Astrocyte (in vitro differentiated cells and primary cell): ENCODE measurements around the gene ZC3H4. TPM values are rescaled to one million over a fixed set of nuclear protein-coding genes. Genes with fewer than 3 reads are reported as not detected.

Experiments
- DNase-seq: peaks from one replicate; pipeline ENCODE4 v3.0.0-alpha.2; 2010; ENCODE audit warnings: low read depth
- FAIRE-seq: peaks from 2 replicates; lab custom pipeline; 2011; peaks lifted over from hg19 to GRCh38; lab: Jason Lieb, UNC
- H2AFZ ChIP-seq: 2 replicates; pipeline ENCODE4 v1.6.0; 2012; ENCODE audit warnings: low read depth, low read length, inconsistent platforms
- H3K27ac ChIP-seq: 2 replicates; pipeline ENCODE4 v1.5.1; 2011; ENCODE audit warnings: low read depth, low read length, inconsistent platforms
- H3K27me3 ChIP-seq: 2 replicates; pipeline ENCODE4 v1.6.0; 2011; ENCODE audit warnings: low read length, inconsistent platforms; ENCODE audit not compliant: insufficient read depth
- H3K36me3 ChIP-seq: 2 replicates; pipeline ENCODE4 v1.5.1; 2011; ENCODE audit warnings: low read length, inconsistent platforms; ENCODE audit not compliant: insufficient read depth
- H3K4me1 ChIP-seq: 2 replicates; pipeline ENCODE4 v1.5.1; 2011; ENCODE audit warnings: low read length, inconsistent platforms; ENCODE audit not compliant: insufficient read depth
- H3K4me2 ChIP-seq: 2 replicates; pipeline ENCODE4 v1.6.0; 2012; ENCODE audit warnings: low read length, inconsistent platforms
- H3K4me3 ChIP-seq: 2 replicates; pipeline ENCODE4 v1.5.1; 2011; ENCODE audit warnings: low read depth, mild to moderate bottlenecking, low read length, inconsistent platforms; ENCODE audit not compliant: insufficient read depth
- H3K79me2 ChIP-seq: 2 replicates; pipeline ENCODE4 v1.6.0; 2012; ENCODE audit warnings: mild to moderate bottlenecking, low read length, inconsistent platforms; ENCODE audit not compliant: insufficient read depth
- H3K9ac ChIP-seq: 2 replicates; pipeline ENCODE4 v1.6.0; 2012; ENCODE audit warnings: mild to moderate bottlenecking, low read length, inconsistent platforms
- H3K9me3 ChIP-seq: 2 replicates; pipeline ENCODE4 v1.5.1; 2012; ENCODE audit warnings: low read depth, mild to moderate bottlenecking, low read length, inconsistent platforms; ENCODE audit not compliant: insufficient read depth
- H4K20me1 ChIP-seq: 2 replicates; pipeline ENCODE4 v1.6.0; 2012; ENCODE audit warnings: low read length, inconsistent platforms; ENCODE audit not compliant: insufficient read depth
- H3K27ac Mint-ChIP-seq: one replicate; pipeline ENCODE4 v1.8.0; 2021; ENCODE audit warnings: mild to moderate bottlenecking, mixed read lengths; ENCODE audit not compliant: unreplicated experiment
- H3K27me3 Mint-ChIP-seq: one replicate; pipeline ENCODE4 v1.8.0; 2021; ENCODE audit warnings: low read depth, mixed read lengths; ENCODE audit not compliant: unreplicated experiment
- H3K36me3 Mint-ChIP-seq: one replicate; pipeline ENCODE4 v1.8.0; 2021; ENCODE audit warnings: low read depth, mixed read lengths; ENCODE audit not compliant: unreplicated experiment
- H3K4me1 Mint-ChIP-seq: one replicate; pipeline ENCODE4 v1.8.0; 2021; ENCODE audit warnings: low read depth, mixed read lengths; ENCODE audit not compliant: unreplicated experiment
- H3K4me3 Mint-ChIP-seq: one replicate; pipeline ENCODE4 v1.8.0; 2021; ENCODE audit warnings: mild to moderate bottlenecking, moderate library complexity, mixed read lengths; ENCODE audit not compliant: unreplicated experiment
- H3K9me3 Mint-ChIP-seq: one replicate; pipeline ENCODE4 v1.8.0; 2021; ENCODE audit warnings: mild to moderate bottlenecking, mixed read lengths; ENCODE audit not compliant: unreplicated experiment
- EZH2 ChIP-seq: IDR thresholded peaks from 2 replicates; pipeline ENCODE4 v1.6.1; 2012; ENCODE audit warnings: mild to moderate bottlenecking, low read length, inconsistent platforms; ENCODE audit not compliant: insufficient read depth
- total RNA-seq: library from RNA; stranded (reverse); gene quantifications from 2 replicates; pipeline ENCODE4 v1.2.1, GENCODE V29; 2021
- TF ChIP-seq, protein P1 (sequence below): IDR thresholded peaks from 2 replicates; pipeline ENCODE4 v1.5.1; 2011; ENCODE audit warnings: low read depth, mild to moderate bottlenecking, inconsistent platforms, low read length, moderate library complexity; ENCODE audit not compliant: insufficient read depth

The ZC3H4 gene
- total RNA-seq, 1 donor from 2014 or later: 42.3 TPM

DNA sequence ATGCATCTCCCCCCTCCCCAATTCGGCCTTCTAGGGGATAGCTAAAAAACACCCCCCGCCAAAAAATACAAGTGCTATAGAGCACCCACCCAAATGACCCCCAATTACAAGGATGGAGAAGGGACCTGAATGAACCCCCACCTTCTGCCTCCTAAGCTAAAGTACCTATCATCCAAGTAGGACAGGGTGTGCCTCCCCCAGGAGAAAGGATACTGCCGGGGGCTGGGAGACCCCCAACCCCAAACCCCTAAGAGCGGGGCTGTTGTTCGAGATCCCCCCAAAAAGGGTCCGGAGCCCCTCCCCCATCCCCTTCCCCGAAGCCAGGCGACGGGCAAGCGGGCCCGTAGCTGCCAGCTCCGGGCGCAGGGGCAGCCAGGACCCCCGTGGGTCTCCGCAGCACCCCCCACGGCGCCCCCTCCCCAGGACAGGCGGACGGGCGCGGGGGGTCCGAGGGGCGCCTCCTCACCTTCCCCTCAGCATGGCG lies 1.9 kb downstream of the ZC3H4 start:
- Histone ChIP-seq H2AFZ (no peak overlapping the region), H3K27ac (peak overlapping the region; percentile 100), H3K79me2 (peaks cover 49% of the 10 kb centered on the region), H3K36me3 (no peaks in the 10 kb centered on the region), H3K4me2 (peak overlapping the region; percentile 98), H3K9ac (peak overlapping the region; percentile 100), H4K20me1 (peaks cover 20% of the 10 kb centered on the region), H3K4me1 (peaks cover 41% of the 10 kb centered on the region), H3K9me3 (no peaks in the 10 kb centered on the region), H3K27me3 (no peaks in the 10 kb centered on the region), H3K4me3 (peak overlapping the region; percentile 90)
- H3K9me3 Mint-ChIP-seq: no peaks in the 10 kb centered on the region
- H3K27ac Mint-ChIP-seq: peak overlapping the region; percentile 98
- H3K36me3 Mint-ChIP-seq: peaks cover 4% of the 10 kb centered on the region
- DNase-seq (no peak), FAIRE-seq (no peak)
- peaks cover 38% of the 10 kb centered on the region for H3K4me1 Mint-ChIP-seq
- peak overlapping the region; percentile 99 for H3K4me3 Mint-ChIP-seq
- TF ChIP-seq, protein P1, sequence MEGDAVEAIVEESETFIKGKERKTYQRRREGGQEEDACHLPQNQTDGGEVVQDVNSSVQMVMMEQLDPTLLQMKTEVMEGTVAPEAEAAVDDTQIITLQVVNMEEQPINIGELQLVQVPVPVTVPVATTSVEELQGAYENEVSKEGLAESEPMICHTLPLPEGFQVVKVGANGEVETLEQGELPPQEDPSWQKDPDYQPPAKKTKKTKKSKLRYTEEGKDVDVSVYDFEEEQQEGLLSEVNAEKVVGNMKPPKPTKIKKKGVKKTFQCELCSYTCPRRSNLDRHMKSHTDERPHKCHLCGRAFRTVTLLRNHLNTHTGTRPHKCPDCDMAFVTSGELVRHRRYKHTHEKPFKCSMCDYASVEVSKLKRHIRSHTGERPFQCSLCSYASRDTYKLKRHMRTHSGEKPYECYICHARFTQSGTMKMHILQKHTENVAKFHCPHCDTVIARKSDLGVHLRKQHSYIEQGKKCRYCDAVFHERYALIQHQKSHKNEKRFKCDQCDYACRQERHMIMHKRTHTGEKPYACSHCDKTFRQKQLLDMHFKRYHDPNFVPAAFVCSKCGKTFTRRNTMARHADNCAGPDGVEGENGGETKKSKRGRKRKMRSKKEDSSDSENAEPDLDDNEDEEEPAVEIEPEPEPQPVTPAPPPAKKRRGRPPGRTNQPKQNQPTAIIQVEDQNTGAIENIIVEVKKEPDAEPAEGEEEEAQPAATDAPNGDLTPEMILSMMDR: no peak
- no peak for TF ChIP-seq EZH2
- no peaks in the 10 kb centered on the region for H3K27me3 Mint-ChIP-seq

GRCh38 chr19:47111006-47111621 lies 2.5 kb downstream of the ZC3H4 start:
- Histone ChIP-seq H3K36me3 (no peaks in the 10 kb centered on the region), H3K4me2 (peak overlapping the region; percentile 98), H3K27me3 (no peaks in the 10 kb centered on the region), H3K4me1 (peaks cover 47% of the 10 kb centered on the region), H4K20me1 (peaks cover 26% of the 10 kb centered on the region), H3K27ac (peak overlapping the region; percentile 100), H3K9me3 (no peaks in the 10 kb centered on the region), H3K9ac (peak overlapping the region; percentile 100), H3K4me3 (peak overlapping the region; percentile 90), H3K79me2 (peaks cover 55% of the 10 kb centered on the region), H2AFZ (no peak overlapping the region)
- H3K4me1 Mint-ChIP-seq: peaks cover 42% of the 10 kb centered on the region
- peak overlapping the region; percentile 99 for H3K4me3 Mint-ChIP-seq
- H3K27ac Mint-ChIP-seq: peak overlapping the region; percentile 98
- no peaks in the 10 kb centered on the region for H3K9me3 Mint-ChIP-seq
- FAIRE-seq: no peak
- H3K36me3 Mint-ChIP-seq: peaks cover 4% of the 10 kb centered on the region
- no peak for DNase-seq
- no peak for TF ChIP-seq EZH2
- TF ChIP-seq, protein P1: no peak
- no peaks in the 10 kb centered on the region for H3K27me3 Mint-ChIP-seq

- FAIRE-seq (no peak), DNase-seq (no peak)
- peaks cover 4% of the 10 kb centered on the region for H3K36me3 Mint-ChIP-seq
- Histone ChIP-seq H3K4me2 (peak overlapping the region; percentile 98), H3K9ac (peak overlapping the region; percentile 100), H3K27me3 (no peaks in the 10 kb centered on the region), H3K4me1 (peaks cover 49% of the 10 kb centered on the region), H3K79me2 (peaks cover 60% of the 10 kb centered on the region), H2AFZ (no peak overlapping the region), H3K9me3 (no peaks in the 10 kb centered on the region), H3K27ac (peak overlapping the region; percentile 100), H3K36me3 (no peaks in the 10 kb centered on the region), H3K4me3 (peak overlapping the region; percentile 90), H4K20me1 (peaks cover 31% of the 10 kb centered on the region)
- peak overlapping the region; percentile 99 for H3K4me3 Mint-ChIP-seq
- H3K27ac Mint-ChIP-seq: peak overlapping the region; percentile 98
- no peak for TF ChIP-seq EZH2
- TF ChIP-seq, protein P1: no peak
- no peaks in the 10 kb centered on the region for H3K27me3 Mint-ChIP-seq
- peaks cover 45% of the 10 kb centered on the region for H3K4me1 Mint-ChIP-seq
- no peaks in the 10 kb centered on the region for H3K9me3 Mint-ChIP-seq
Observed at GRCh38 chr19:47110521-47111005, 3.0 kb downstream of the ZC3H4 start.
